GM21717 (cell line): Measurements from ENCODE around the gene CFAP410.
"Not testable (repeated sequence)": the region's sequence is repeated elsewhere in the genome, so short reads cannot be mapped to it uniquely, and the experiment has no call there.

Experiments
- ATAC-seq: cut with Tn5 transposase; IDR thresholded peaks from one replicate; pipeline ENCODE4 v1.9.1; 2021; ENCODE audit warnings: mild to moderate bottlenecking, moderate library complexity; ENCODE audit not compliant: unreplicated experiment

CFAP410 gene

GRCh38 chr21:44351535-44352252 lies 12.5 kb upstream of the CFAP410 start:
- no peak for ATAC-seq

GRCh38 chr21:44350773-44351481 lies 11.7 kb upstream of the CFAP410 start:
- ATAC-seq, result no peak

- no peak for ATAC-seq
These were observed 10.9 kb upstream of the CFAP410 start for GRCh38 chr21:44349847-44350772.

GRCh38 chr21:44349416-44349846 lies 10.2 kb upstream of the CFAP410 start:
- ATAC-seq, result no peak

GRCh38 chr21:44348861-44349260 lies 9.7 kb upstream of the CFAP410 start:
- no peak for ATAC-seq

GRCh38 chr21:44347911-44348451 lies 8.8 kb upstream of the CFAP410 start:
- ATAC-seq, result no peak

GRCh38 chr21:44345495-44345894 lies 6.3 kb upstream of the CFAP410 start:
- ATAC-seq, result no peak

- ATAC-seq, result no peak
These were observed 5.5 kb upstream of the CFAP410 start for GRCh38 chr21:44344541-44345183.

GRCh38 chr21:44342981-44343380 lies 3.8 kb upstream of the CFAP410 start:
- ATAC-seq, result not testable (repeated sequence)

- ATAC-seq, result not testable (repeated sequence)
These were observed 2.7 kb upstream of the CFAP410 start for GRCh38 chr21:44341726-44342458.

GRCh38 chr21:44337941-44338895 lies 972 bp downstream of the CFAP410 start:
- ATAC-seq, result no peak

- ATAC-seq, result no peak
These were observed 1.7 kb downstream of the CFAP410 start for GRCh38 chr21:44337449-44337848.

- ATAC-seq, result no peak
These were observed 3.7 kb downstream of the CFAP410 start for GRCh38 chr21:44335266-44336059.

GRCh38 chr21:44334329-44335030 lies 4.7 kb downstream of the CFAP410 start:
- no peak for ATAC-seq

GRCh38 chr21:44333509-44334328 lies 5.5 kb downstream of the CFAP410 start:
- no peak for ATAC-seq

- ATAC-seq, result no peak
These were observed 6.2 kb downstream of the CFAP410 start for GRCh38 chr21:44332965-44333364.
